HG03520 (cell line): ENCODE results near the gene PDK2.
A peak's percentile ranks its signal among the peaks of the same experiment; 100 is the strongest.

Source experiments
- ATAC-seq: cut with Tn5 transposase; IDR thresholded peaks from one replicate; pipeline ENCODE4 v1.9.1; 2021; ENCODE audit warnings: mild to moderate bottlenecking, moderate library complexity; ENCODE audit not compliant: unreplicated experiment

Gene PDK2

GRCh38 chr17:50094753-50095619 lies at the start of gene PDK2:
PDK2 (plus strand) TSS chr17:50095351; CDS start chr17:50095436, 85 bp downstream.
- peak; percentile 92 for ATAC-seq

- ATAC-seq = no peak
Measured at GRCh38 chr17:50046179-50046578, 49.0 kb upstream of the PDK2 start.

GRCh38 chr17:50046667-50047066 lies 48.5 kb upstream of the PDK2 start:
- no peak for ATAC-seq

GRCh38 chr17:50047083-50047482 lies 48.1 kb upstream of the PDK2 start:
- ATAC-seq = no peak

GRCh38 chr17:50047488-50048126 lies 47.5 kb upstream of the PDK2 start:
- ATAC-seq = no peak

GRCh38 chr17:50048146-50048720 lies 46.9 kb upstream of the PDK2 start:
- ATAC-seq = no peak

GRCh38 chr17:50048988-50049387 lies 46.2 kb upstream of the PDK2 start:
- ATAC-seq = no peak

GRCh38 chr17:50049636-50050035 lies 45.5 kb upstream of the PDK2 start:
- ATAC-seq = no peak

- no peak for ATAC-seq
Measured at GRCh38 chr17:50050431-50051032, 44.6 kb upstream of the PDK2 start.

GRCh38 chr17:50051082-50051576 lies 44.0 kb upstream of the PDK2 start:
- no peak for ATAC-seq

GRCh38 chr17:50051606-50052005 lies 43.5 kb upstream of the PDK2 start:
- no peak for ATAC-seq

GRCh38 chr17:50052241-50052796 lies 42.8 kb upstream of the PDK2 start:
- ATAC-seq = no peak

- ATAC-seq = no peak
Measured at GRCh38 chr17:50052822-50053653, 42.1 kb upstream of the PDK2 start.

GRCh38 chr17:50053654-50053960 lies 41.5 kb upstream of the PDK2 start:
- no peak for ATAC-seq

- no peak for ATAC-seq
Measured at GRCh38 chr17:50055055-50055425, 40.1 kb upstream of the PDK2 start.

GRCh38 chr17:50055426-50056216 lies 39.5 kb upstream of the PDK2 start, which contains the start of gene ITGA3:
ITGA3 (plus strand) TSS chr17:50056110; CDS start chr17:50056440, 330 bp downstream.
- no peak for ATAC-seq

- ATAC-seq = no peak
Measured at GRCh38 chr17:50056217-50056960, 38.8 kb upstream of the PDK2 start.

- ATAC-seq = no peak
Measured at GRCh38 chr17:50056961-50057330, 38.2 kb upstream of the PDK2 start.

- no peak for ATAC-seq
Measured at GRCh38 chr17:50057521-50057991, 37.6 kb upstream of the PDK2 start.
